HUDEP-2 (cell line): Measurements from ENCODE around the gene POU3F3.

Source experiments
- DNase-seq, 76 experiments: peaks; one replicate each; lab custom pipeline; 2025; ENCODE audit not compliant: unreplicated experiment in 76 of 76; lab: John Stamatoyannopoulos, UW

Gene POU3F3

DNA sequence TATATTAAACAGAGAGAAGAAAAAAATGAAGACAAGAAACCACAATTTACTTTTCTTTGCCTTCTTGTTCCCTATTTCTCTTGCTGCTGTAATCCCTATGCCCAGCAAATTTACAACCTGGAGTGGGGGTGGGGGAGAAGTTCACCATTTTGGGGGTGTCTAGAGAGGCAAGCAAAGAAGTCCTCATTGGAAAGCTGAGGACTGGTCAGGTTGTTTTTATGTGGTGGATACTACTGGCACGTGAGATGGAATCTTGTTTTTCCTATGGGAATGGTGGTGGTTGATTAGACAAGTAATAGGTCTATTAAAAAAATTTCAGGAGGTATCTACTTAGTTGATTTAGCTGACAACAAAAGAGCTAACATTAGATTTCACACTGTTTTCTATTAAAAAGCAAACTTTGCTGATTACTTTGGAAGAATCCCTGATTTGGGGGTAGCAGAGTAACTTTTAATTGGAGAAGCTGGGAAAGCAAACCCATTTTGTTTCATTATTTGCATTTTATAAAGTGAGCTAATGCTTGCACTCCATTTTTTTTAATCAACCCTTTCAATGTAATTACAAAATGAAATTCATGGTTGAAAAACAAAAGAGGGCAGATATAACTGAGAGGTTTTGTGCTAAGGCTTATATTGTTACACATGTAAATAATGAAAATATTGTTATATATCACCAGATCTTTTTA, 6.0 kb downstream of the POU3F3 start:
- DNase-seq, result no peak

DNA sequence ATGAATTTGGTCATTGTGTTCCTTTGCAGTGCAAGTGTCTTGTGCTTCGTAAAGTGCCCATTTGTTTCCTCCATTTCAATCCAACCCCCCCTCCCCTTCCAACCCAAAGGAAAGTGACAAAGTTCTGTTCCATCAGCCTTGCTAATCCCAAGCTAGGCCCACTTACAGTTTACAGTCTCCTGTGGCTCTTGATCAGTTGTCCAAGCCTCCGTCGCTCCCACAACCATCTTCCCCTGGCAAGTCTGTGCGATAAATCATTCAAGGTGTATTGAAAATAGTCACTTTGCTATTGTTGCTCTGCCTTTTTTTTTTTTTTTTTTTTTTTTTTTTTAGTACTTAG, 6.5 kb downstream of the POU3F3 start:
- no peak for DNase-seq

DNA sequence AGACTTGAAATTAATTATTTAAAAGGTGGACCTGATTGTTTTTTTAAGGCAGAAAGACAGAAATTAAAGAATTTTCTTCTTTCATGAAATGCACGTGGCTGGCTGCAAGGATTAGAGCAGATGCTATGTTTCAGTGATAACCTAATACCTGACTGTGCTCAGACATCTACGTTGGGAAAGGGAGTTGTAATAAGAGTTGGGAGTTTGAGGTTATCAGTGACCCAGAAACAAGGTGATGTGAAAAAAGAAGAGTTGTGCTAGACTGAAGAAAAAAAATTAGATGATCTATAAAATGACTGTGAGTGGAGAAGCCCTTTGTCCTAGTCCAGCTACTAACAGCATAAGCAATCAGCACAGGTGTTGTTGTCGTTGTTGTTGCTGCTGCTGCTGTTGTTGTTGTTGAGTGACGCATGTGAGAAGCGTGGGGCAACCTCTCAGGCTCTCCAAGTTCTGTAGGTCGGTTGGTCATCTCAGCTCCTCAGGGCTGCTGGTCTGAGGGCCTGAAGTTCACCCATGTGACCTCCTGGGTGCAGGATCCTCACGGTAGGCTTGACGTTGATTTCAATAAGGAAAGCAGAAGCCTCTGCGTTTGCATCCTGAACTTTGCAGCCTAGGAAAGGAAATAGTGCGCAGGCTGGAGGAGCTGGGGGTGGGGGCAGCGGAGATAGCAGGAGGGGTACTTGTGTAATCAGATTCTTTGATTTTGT, 7.6 kb downstream of the POU3F3 start:
- no peak for DNase-seq

DNA sequence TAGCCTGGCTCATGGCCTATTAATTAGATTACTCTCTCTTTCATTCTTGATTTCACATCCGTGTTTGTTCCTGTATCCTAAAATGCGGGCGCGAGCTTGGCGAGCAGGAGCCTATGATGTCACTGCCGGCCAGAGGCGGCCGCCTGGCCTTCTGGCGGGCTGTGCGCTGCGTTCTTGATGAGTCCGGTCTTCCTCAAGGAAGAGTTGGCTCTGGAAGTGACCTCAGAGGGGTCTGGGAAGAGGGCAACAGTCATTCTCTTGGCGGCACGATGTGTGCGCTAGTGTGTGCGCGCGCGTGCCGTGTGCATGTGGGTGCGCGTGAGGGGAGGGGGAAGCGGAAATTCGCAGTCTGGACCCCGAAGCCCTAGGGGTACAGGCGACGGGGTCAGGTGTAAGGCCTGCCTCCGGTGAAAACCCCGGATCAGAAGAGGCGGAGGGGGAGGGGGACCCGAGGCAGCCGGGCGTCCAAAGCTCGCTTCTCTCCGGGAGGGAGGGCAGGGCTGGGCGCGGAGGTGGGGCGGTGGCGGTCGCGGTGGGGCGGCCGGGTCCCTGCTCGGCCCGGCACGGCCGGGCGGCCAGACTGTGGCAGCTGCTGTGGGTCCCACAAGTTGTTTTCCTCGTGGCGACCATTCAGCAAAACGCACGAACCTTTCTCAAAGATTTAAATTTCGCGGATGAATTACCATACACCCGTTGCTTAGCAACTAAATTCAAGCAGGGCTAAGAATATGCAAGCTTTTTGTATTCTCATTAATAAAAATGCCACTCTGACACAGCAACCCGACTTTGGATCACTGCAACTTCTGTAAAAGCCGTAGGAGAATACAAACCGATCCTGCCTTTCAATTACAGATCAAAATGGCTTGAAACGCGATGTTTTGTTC, 8.4 kb downstream of the POU3F3 start:
- DNase-seq, result no peak

DNA sequence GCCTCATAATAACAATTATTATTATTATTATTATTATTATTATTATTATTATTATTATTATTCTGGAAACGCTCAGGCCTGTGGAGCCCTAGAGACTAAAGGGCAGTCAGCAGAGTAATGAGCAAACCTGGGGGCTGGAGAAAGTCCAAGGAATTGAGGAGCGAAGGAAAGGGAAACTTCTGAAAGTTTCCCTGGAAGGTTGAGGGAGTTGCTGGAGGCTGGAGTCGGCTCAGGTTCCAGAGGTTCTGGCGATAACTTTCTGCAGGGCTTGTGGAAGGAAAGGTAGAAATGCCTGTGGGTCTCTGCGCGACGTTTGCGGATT, 9.2 kb downstream of the POU3F3 start:
- no peak for DNase-seq

DNA sequence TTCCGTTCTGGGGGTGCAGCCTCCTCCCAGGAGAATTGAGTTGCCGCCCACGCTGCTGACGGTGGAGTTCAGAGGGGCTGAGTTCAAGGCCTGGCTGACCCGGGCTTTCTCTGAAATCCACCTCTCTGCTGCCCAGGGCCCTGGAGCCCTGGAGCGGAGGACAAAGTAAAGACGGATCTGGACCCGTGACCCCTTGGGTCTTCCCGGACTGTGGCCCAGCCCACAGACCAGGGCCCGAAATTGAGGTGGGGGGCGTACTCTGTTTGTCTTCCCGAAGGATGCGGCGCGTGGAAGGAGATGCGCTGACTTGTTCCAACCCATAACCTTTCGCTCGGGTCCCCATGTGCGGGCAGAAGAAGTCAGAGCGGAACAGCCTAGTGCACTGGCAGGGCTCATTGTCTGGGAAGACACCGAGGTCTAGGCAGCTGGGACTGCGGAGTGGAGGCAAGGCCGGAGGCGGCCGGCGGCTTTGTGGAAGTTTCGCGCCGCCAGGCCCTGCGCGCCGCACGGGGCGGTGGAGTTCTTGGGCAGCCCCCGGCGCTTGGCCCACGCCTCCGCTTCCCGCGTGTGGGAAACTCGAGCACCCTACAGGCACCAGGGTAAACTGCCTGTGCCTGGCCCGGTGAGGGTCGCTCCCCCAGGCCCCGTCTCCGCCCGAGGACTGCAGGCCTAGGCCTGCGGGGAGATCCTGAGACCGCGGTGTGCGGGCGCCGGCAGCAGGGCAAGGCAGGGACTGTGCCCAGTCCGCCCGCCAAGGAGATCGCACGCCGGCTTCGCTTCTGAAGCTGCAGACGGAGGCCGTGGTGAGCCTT, 9.8 kb downstream of the POU3F3 start:
- no peak for DNase-seq

DNA sequence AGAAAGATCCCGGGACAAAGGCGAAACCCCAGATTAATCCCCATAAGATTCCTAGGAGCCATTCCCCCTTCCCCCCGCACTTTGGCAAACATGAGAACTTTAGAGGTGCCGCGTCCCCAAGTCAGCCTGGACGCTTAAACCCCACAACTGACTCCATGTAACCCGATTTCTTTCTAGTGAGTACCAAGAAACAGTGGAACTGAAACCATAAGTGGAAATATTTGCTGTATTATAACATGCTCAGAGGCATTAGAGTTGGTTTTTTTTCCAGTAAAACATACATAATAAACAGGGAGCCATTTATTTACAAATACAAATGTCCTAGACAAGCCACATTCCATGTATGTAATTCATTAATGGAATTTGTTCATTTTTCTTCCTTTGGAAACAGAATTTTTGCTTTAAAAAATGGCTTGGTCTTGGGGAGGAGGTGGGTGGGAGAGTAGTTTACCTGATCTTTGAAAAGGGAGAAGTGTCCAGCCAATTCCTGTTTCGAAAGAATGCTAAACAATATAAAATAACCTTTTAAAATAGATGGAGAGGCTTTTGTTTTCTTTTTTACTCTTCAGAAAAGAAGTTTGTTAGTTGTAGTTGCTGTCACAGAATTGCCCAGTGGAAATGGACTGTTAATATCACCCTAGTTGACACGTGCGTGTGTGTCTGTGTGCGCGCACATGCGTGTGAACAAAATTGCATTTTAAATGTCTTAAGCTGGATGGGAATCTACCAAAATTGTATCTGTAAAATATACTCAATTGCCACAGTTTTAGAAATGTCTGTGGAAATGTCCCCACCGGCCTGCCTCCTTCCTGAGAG, 10.6 kb downstream of the POU3F3 start:
- DNase-seq, result no peak

DNA sequence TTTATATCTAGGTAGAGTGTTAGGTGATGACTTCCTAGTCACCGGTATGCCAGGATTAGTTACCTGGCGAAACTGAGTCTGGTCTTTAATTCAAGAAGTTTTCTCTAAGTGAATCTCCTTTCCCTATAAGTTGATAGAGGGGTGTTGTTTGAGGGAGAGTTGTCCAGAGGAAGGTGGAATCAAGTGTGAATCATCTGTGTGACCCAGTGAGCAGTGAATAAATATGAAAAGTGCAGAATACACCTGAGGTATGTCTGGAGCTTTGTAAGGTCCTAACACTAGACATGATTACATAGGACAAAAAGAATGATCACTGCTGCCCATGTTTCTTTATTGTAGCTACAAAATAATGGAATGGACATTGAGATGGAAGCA, 11.2 kb downstream of the POU3F3 start:
- no peak for DNase-seq

DNA sequence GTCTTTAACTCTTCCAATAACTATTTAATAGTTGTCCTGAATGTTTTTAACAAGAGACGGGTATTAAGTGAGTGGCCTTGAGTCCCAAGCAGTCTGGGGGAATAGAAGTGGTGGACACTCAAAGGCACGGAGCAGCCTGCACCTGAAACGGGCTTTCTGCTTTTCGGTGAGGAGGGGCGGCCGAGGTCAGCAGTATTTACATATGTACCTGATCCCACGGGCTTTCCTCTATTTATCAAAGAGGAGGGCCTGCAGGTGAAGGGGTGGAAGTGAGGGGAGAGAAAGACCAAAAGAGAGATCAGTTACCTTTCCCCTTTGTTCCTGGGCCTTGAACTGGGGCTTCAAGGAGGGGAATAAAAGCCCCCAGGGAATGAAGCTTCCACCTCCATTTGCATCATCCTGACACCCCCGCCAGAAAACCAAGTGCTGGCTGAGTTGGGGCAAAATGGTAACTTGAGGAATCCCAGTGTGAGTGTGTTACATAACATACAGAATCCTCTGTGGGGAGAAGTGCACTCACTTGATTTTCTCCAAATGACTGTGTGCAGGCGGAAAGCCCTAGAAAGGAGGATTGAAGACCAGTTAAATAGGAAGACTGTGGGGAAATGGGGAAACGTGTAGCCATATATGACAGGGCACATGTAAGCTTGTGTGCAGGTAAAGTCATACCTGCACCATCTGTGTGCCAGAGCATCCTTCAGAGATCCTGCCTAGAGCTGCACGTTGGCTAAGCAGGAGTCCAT, 12.4 kb downstream of the POU3F3 start:
- DNase-seq, result no peak

DNA sequence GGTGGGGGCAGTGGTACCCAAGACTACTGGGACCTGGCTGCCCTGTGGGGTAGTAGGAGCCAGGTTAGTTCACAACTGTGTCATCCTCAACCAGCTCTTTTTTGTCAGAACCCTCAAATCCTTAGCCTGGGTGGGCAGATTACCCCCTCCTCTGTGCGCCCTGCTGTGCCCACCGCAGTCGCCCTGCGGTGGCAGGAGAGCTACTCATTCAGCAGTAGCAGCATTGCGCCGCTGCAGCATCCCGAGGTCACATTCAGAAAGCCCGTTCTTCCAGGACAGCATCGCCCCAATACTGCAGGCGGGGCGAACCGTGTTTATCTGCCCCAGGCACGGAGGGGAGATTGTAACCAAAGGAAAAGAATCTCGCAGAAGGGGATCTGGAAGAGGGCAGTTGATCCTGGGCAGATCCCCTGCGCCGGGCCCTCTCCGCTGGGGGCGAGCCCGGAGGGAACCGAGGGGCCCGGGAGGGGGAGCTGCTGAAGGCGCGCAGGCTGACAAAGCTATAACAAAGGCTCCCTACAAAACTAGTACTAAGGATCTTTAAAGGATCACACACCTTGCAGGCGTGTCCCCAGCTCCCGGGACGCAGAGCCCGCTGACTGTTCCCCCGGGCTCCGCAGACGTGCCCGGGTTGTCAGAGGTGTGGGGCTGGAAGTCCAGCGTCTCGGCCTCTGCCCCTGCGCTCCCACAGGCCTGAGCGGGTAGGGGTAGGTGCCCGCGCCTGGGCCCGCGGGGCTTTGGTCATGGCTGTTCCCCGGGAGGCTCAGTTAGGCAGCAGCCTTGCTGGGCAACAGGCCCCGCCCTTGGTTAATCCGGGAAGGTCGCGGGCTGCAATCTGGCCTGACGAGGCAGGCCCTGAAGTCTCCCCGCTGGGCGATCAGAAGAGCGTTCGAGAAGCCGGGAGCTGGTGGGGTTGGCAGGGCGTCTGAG, 13.2 kb downstream of the POU3F3 start:
- no peak for DNase-seq

DNA sequence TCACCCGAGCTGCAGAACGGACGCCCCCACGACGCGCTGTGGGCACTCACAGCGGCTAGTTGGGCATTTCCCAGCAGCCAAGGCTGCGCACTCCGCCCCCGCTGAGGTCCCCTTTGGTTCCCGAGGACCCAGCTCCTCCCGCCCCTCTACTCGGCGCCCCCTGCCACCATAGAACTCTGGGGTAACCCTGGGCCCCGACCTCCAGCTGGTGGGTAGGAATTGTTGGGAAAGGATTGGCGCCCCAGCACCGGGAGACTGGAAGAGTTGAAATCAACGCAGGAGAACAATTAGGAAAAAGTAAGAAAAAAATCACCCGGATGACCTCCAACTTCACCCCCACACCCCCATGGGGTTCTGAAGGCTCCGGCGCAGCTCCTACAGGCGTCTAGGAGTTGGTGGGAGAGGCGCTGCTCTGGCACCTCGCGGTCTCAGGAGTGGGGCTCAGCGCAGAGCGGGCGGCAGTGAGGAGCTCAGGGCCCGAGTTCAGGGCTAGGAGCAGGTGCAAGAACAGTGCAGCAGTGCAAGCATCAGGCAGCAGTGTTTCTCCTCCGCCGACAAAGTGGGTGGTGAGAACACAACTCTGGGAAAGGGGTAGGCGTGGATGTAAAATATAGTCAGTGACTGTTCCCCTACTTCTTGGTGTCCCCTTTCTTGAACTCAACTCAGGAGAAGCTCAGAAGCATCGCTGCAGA, 14.0 kb downstream of the POU3F3 start:
- DNase-seq, result no peak

DNA sequence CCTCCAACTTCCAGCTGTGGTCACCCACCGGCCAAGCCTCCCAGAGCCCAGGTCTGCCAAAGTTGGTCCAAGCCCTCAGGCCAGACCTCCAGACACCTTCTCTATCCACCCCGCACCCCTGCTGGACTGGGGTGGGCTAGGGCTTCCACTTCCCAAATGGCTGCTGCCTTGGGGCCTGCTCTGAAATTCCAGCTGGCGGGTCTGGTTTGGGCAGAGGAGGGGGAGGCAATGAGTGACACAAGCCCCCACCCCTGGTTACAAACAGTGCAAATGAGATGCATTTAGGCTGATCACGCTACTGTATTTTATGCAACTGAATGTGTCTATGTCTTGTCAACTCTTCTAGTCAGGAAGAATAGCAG, 14.6 kb downstream of the POU3F3 start:
- DNase-seq, result no peak

DNA sequence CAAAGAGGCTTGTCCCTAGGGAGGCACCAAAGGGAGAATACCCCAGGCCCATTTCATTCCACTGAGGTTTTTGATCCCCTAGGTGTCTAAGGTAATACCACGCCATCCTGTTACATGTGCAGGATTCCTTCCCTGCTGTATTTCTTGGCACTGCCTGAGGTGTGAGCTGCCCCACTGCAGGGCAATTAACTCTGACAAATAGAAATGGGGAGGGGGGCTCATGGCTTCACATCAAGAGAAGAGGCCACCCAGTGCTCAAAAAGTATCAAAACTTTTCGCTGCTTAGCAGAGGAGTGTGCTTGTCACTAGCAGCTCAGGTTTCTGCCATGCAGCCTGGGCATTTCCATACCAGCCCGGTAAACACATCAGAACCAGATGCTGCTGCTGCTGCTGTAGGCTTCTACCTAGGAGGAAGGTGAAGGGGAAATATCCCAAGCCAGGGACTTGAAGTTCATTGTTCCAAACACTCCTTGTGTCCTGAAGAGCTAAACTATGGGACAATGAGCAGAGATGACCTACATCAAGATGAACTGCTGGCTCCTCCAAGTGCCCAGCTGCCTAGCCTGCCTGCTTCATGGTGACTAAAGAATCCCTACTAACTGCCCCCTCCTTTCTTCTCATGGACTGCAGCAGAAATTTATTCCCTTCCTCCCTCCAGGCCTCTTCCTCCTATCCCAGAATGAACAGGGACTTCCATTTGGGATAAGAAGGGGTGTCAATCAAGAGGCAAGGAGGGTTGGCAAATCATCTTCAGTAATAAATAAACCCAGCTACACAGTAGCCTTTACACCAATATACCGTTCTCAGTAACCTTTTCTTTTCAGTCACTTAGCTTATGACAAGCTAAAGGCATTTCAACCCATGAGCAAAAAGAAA, 16.4 kb downstream of the POU3F3 start:
- DNase-seq, result no peak

DNA sequence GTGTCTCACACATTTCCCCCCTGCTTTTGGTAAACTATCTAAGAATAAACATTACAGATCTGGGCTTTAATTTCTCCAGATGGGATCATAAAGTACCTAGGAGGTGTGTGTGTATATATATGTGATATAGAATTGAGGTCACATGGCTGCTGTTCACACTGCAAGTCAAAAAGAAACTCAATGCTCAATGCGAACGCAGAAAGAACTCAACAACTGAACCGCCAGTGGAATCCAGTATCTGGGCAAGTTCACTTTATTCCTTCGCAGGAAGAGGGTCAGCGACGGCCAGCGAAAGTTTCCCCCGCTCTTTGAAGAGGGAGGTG, 17.7 kb downstream of the POU3F3 start:
- no peak for DNase-seq

DNA sequence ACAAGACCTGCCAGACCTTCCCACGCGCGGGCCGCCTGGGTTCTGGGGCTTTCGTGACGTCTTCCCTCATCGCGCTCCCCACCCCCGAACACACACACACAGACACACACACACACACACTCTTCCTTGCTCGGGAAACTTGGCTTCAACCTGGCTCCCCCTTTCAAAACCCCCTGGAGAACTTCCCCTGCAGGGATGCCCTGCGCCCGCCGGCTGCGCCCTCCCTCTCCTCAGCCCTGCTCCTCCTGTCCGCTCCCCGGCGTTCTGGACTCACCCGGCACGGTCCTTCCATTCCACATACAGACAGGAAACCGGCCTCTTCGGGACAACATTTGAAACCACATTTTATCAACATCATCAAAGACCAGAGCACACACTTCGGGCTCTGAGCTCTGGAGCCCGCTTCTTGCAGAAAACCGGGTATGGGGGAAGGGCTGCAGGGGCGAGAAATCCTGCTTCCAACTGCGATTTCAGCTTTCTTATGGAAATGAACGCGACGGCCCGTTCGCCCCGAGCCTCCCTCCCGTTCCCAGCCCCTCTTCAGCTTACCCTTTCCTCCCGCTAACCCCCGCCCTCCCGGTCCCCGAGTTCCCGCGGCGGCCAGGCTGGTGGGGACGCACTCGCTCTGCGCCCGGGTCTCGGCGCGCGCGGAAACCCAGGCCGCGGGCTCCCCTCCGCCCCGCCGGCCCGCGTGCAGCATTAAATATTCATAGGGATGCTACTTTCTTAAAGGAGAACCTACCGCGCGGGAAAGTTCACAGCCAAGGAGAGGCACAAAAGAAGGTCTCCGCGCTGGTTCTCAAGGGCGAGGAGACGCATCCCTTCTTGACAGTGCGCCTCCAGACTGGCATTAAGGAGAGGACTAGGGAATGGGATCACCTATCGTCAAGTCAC, 18.3 kb downstream of the POU3F3 start:
- DNase-seq, result no peak
